Activated T-cell treated with anti-CD3 and anti-CD28 coated beads, Interleukin-2, amount 50 U/mL, for 72 hours (primary cell): ENCODE data around the gene THRB. TPM values are rescaled to one million over a fixed set of nuclear protein-coding genes. Genes with fewer than 3 reads are reported as not detected.

Source experiments
- ATAC-seq, 2 donors: fragments of 150-1000 bp; cut with Tn5 transposase; replicated peaks in 1 of 2; 2 replicates each; pipeline ENCODE4 v1.10.0; 2021; ENCODE audit warnings: moderate library complexity in 2 of 2, mild to moderate bottlenecking in 1 of 2
- DNase-seq, 2 donors: peaks; one replicate each; pipeline ENCODE4 v3.0.0; 2021 to 2022; ENCODE audit warnings: mixed read lengths in 1 of 2
- H3K27ac Mint-ChIP-seq: one replicate; pipeline ENCODE4 v1.8.0; 2022; ENCODE audit warnings: mild to moderate bottlenecking, moderate library complexity, mixed read lengths
- H3K27me3 Mint-ChIP-seq: one replicate; pipeline ENCODE4 v1.8.0; 2022; ENCODE audit warnings: low read depth, mixed read lengths
- H3K36me3 Mint-ChIP-seq, 2 donors: one replicate each; pipeline ENCODE4 v1.8.0; 2022; ENCODE audit warnings: mixed read lengths in 2 of 2, mild to moderate bottlenecking in 1 of 2; ENCODE audit not compliant: insufficient read depth in 2 of 2
- H3K4me1 Mint-ChIP-seq: one replicate; pipeline ENCODE4 v1.8.0; 2022; ENCODE audit warnings: low read depth, mixed read lengths
- H3K4me3 Mint-ChIP-seq, 2 donors: one replicate each; pipeline ENCODE4 v1.8.0; 2022; ENCODE audit warnings: mild to moderate bottlenecking in 2 of 2, mixed read lengths in 2 of 2, moderate library complexity in 2 of 2
- H3K9me3 Mint-ChIP-seq, 2 donors: one replicate each; pipeline ENCODE4 v1.8.0; 2022; ENCODE audit warnings: mixed read lengths in 2 of 2
- total RNA-seq, 2 donors: library from RNA; stranded (reverse); gene quantifications; one replicate each; pipeline ENCODE4 v1.2.3, GENCODE V29; 2022

THRB gene
- total RNA-seq, 2 donors from 2014 or later, result not detected

DNA sequence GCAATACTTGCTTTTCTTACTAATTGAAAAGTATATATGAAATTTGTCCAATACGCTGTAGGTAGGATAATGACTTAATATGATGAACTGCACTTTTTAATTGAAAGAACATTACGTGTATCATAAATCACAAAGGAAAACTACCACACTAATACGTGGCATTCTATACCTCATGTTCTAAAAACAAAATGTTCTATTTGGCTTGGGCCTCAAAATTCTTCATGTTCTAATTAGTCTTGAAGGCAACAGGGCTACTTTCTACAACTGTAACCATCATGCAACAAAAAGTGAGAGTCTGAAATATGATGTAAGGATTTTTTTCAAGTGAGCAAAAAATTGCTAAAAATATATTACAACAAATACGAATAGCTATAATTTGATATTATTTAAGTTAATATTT lies 19.8 kb downstream of the THRB start:
- Mint-ChIP-seq H3K4me1 (no peaks in the 10 kb centered on the region), H3K4me3 (no peak overlapping the region), H3K9me3 (peaks cover 0 to 3% of the 10 kb centered on the region in 2 donors), H3K36me3 (no peaks in the 10 kb centered on the region), H3K27ac (no peak overlapping the region), H3K27me3 (no peaks in the 10 kb centered on the region)
- DNase-seq (no peak), ATAC-seq (no peak)

DNA sequence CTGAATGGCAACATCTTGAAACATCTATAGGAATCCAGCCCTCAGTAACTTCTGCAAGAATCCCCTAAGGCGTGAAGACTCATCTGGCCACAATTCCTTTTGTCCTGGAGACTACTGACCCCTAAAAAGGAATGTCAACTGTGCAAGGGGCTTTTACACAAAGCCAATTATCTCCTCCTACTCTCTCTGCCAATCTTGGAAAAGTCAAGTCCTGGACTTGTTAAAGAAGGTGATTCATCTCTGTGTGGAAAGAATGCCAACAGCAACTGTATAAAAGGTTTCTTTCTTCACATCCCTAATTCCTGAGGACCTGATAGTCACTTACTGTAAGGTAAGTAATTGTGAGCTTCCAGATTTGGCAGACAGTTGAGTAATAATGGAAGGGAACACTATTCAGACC lies 22.3 kb downstream of the THRB start:
- no peaks in the 10 kb centered on the region for H3K9me3 Mint-ChIP-seq
- no peaks in the 10 kb centered on the region for H3K36me3 Mint-ChIP-seq
- no peak for ATAC-seq
- H3K4me3 Mint-ChIP-seq, result no peak overlapping the region
- no peak overlapping the region for H3K27ac Mint-ChIP-seq
- no peaks in the 10 kb centered on the region for H3K4me1 Mint-ChIP-seq
- no peak for DNase-seq
- H3K27me3 Mint-ChIP-seq, result no peaks in the 10 kb centered on the region

DNA sequence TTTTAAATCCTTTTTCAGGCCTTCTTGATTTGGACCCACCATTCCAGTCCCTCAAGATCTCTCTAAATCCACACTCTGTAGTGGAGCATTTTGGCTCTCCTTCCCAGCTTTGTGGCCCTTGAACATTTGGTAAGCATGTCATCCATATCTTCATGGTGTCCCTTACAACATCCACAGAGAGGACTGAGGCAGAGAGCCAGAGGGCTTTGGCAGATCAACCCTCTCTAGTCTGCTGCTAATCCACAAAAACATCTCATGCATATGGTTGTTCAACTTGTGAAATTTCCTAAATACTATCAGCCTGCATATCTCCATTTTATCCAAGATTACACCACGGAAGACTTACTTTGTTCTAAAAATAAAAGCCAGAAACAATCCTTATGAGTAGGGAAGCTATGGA lies 23.2 kb downstream of the THRB start:
- Mint-ChIP-seq H3K27me3 (no peaks in the 10 kb centered on the region), H3K4me1 (no peaks in the 10 kb centered on the region), H3K36me3 (no peaks in the 10 kb centered on the region), H3K4me3 (no peak overlapping the region), H3K27ac (no peak overlapping the region), H3K9me3 (no peaks in the 10 kb centered on the region)
- DNase-seq (no peak), ATAC-seq (no peak)

DNA sequence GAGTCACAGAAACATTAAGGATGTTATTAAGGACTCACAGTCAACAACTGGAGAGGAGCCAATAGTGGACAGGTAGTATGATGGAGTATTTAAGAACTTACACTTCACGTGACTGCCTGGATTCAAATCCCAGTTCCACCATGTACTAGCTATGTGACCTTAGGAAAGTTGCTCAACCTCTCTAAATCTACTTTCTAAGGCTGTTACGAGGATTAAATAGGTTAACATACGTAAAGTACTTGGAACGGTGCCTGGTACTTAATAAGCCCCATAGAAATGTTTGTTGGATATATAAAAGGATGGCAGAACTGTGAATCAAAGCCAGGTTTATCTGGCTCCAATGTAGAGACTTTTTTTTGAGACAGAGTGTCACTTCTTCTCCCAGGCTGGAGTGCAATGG lies 24.4 kb downstream of the THRB start:
- Mint-ChIP-seq H3K9me3 (peaks cover 2% of the 10 kb centered on the region in 2 donors), H3K27ac (no peak overlapping the region), H3K36me3 (no peaks in the 10 kb centered on the region), H3K4me3 (no peak overlapping the region), H3K4me1 (no peaks in the 10 kb centered on the region), H3K27me3 (no peaks in the 10 kb centered on the region)
- ATAC-seq, result no peak
- DNase-seq, result no peak

DNA sequence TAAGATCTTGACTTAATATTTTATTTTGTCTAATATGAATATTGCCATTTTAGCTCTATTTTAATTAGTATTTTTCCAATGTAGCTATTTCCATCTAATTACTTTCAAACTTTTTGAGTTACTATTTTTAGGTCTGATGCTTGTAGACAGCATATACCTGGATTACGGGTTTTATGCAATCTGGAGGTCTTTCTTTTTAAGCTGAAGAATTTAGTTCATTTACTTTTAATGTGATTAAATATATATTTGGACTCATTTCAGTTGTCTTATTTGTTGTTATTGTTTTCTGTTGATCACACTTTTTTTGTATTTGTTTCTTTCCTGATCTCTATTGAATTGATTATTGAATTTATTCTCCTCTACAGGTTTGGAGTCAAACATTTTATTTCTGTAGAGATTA lies 30.3 kb downstream of the THRB start:
- H3K4me3 Mint-ChIP-seq, result no peak overlapping the region
- no peak for ATAC-seq
- no peaks in the 10 kb centered on the region for H3K4me1 Mint-ChIP-seq

DNA sequence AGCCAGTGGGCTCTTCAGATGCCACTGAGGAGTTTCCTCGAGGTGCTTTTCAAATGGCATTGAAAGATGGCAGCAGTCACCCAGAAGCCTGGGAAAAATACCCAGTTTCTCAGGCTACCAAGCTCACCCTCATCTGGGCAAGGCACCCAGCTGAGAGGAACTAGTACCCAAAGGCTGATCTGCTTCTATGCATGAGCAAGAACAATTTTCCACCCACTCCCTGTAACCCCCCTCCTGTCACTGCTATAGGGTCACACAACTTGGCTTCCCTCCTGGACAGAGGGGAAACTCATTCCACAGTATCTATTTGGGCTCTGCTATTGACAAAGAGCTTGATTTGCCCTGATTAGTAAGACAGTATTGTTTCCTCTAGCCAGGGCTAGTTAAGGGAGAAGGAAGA lies 31.9 kb downstream of the THRB start:
- Mint-ChIP-seq H3K27ac (no peak overlapping the region), H3K4me1 (no peaks in the 10 kb centered on the region)

More for the DNA sequence above, 30.3 kb downstream of the THRB start:
- no peak overlapping the region for H3K27ac Mint-ChIP-seq
- no peaks in the 10 kb centered on the region for H3K36me3 Mint-ChIP-seq
- H3K27me3 Mint-ChIP-seq, result no peaks in the 10 kb centered on the region
- DNase-seq, result no peak
- peaks cover 4% of the 10 kb centered on the region in 2 donors for H3K9me3 Mint-ChIP-seq

DNA sequence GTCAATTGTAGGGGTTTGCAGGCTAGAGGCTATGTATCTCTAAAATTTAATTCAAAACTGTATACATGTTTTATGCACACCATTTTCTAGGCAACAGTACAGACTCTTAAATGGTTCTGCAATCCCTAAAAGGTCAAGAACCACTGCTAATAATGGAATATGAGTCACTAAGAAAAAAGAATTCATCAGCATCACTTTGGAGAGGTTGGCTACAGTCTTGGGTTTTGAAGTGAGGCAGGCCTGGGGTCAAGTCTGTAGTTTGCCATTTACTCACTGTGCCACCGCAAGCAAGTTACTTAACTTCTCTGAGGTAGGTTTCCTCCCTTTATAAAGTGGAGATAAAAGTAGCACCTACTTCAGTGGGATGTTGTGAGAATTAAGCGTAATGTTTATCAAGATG lies 33.7 kb downstream of the THRB start:
- no peaks in the 10 kb centered on the region for H3K36me3 Mint-ChIP-seq
- ATAC-seq (no peak), DNase-seq (no peak)
- no peaks in the 10 kb centered on the region for H3K4me1 Mint-ChIP-seq
- peaks cover 2% of the 10 kb centered on the region in 2 donors for H3K9me3 Mint-ChIP-seq
- H3K4me3 Mint-ChIP-seq, result no peak overlapping the region
- no peaks in the 10 kb centered on the region for H3K27me3 Mint-ChIP-seq
- H3K27ac Mint-ChIP-seq, result no peak overlapping the region

More for the DNA sequence above, 31.9 kb downstream of the THRB start:
- DNase-seq (no peak), ATAC-seq (no peak)
- Mint-ChIP-seq H3K27me3 (no peaks in the 10 kb centered on the region), H3K4me3 (no peak overlapping the region), H3K9me3 (peaks cover 4% of the 10 kb centered on the region in 2 donors), H3K36me3 (no peaks in the 10 kb centered on the region)

DNA sequence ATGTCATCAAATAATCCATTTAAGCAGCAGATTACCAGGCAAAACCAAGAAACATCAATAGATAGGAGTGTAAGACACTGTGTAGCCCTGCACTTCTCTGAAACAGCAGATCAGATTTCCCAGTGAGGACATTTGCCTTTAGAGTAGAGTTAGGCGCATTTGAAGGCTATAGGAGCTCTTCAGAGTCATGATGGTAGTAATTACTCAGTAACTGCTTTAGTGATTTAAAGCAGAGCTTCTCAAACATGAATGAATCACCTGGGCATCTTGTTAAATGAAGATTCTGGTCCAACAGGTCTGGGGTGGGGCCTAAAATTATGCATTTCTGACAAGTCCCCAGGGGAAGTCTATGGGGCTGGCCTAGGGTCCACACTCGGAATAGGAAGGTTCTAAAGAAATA lies 36.9 kb downstream of the THRB start:
- no peak overlapping the region for H3K4me3 Mint-ChIP-seq

DNA sequence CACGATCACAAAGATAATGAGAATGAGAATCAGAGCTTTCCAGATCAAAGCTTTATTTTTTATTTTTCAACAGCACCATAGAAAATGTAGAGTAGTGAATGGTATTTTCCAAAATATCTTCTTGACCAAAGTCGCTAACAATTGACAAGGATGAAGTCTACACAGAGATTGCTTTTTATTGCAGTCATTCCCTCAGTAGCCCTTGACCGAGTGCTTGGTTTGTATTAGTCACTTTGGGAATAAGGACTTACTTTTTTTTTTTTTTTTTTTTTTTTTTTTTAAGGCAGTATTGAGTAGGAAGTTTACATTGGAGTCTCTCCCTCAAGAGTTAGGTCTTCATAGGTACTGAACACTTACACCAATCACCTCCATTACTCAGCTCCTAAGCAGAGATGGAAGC lies 39.8 kb downstream of the THRB start:
- peaks cover 2% of the 10 kb centered on the region in 2 donors for H3K9me3 Mint-ChIP-seq
- no peak for DNase-seq
- no peaks in the 10 kb centered on the region for H3K27me3 Mint-ChIP-seq
- ATAC-seq, result no peak
- H3K4me1 Mint-ChIP-seq, result no peaks in the 10 kb centered on the region
- no peak overlapping the region for H3K4me3 Mint-ChIP-seq
- H3K27ac Mint-ChIP-seq, result no peak overlapping the region
- H3K36me3 Mint-ChIP-seq, result no peaks in the 10 kb centered on the region

More for the DNA sequence above, 36.9 kb downstream of the THRB start:
- Mint-ChIP-seq H3K9me3 (peaks cover 2% of the 10 kb centered on the region in 2 donors), H3K4me1 (no peaks in the 10 kb centered on the region), H3K27ac (no peak overlapping the region), H3K27me3 (no peaks in the 10 kb centered on the region), H3K36me3 (no peaks in the 10 kb centered on the region)
- DNase-seq, result no peak
- ATAC-seq, result no peak

DNA sequence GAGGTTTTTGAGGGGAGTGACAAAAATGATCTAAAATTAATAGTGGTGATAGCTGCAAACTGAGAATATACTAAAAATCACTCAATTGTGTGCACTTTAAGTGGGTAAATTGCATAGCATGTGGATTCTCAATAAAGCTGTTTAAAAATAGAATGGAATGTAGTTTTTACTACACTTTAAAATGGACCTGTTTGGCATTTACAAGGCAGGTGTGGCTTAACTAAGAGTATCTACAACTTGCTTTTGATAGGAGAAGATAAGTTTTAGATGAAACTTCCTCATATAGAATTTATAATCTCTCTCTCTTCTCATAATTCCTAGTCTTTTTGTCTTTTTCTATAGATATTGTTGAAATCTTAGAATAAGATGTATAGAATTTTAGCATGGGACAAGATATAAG lies 40.3 kb downstream of the THRB start:
- ATAC-seq (no peak), DNase-seq (no peak)
- peaks cover 2% of the 10 kb centered on the region in 2 donors for H3K9me3 Mint-ChIP-seq
- no peak overlapping the region for H3K27ac Mint-ChIP-seq
- H3K4me3 Mint-ChIP-seq, result no peak overlapping the region
- no peaks in the 10 kb centered on the region for H3K27me3 Mint-ChIP-seq
- no peaks in the 10 kb centered on the region for H3K36me3 Mint-ChIP-seq
- no peaks in the 10 kb centered on the region for H3K4me1 Mint-ChIP-seq

DNA sequence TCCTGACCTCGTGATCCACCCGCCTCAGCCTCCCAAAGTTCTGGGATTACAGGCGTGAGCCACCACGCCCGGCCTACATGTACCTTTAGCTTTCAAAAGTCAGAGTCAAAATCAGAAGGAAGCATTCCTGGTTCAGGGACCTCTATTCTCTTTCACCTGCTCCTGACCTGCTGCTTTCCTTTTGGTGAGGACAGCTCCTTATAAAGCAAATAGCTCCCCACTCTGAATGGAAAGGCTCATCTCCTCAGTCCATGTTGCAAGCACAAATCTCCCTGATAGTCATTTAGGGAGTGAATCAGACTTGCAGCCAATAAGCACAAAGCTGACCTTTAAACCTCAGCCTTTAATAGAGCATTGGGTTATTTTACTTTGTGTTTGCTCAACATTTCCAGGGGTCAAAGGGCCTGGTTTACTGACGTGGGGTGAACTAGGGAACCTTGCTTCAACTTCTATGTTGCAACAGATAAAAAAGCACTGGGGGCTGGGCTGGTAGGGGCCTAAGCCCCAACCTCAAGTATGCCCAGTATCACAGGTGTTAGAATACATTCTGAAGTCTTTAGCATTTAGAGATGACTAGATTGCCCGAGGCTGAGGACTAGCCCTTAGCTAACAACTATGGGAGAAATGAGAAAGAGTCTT lies 43.1 kb downstream of the THRB start:
- no peaks in the 10 kb centered on the region for H3K4me1 Mint-ChIP-seq
- ATAC-seq (no peak), DNase-seq (no peak)
- H3K27ac Mint-ChIP-seq, result no peak overlapping the region
- no peak overlapping the region for H3K4me3 Mint-ChIP-seq
- H3K9me3 Mint-ChIP-seq, result peaks cover 2 to 3% of the 10 kb centered on the region in 2 donors
- no peaks in the 10 kb centered on the region for H3K27me3 Mint-ChIP-seq
- H3K36me3 Mint-ChIP-seq, result no peaks in the 10 kb centered on the region

DNA sequence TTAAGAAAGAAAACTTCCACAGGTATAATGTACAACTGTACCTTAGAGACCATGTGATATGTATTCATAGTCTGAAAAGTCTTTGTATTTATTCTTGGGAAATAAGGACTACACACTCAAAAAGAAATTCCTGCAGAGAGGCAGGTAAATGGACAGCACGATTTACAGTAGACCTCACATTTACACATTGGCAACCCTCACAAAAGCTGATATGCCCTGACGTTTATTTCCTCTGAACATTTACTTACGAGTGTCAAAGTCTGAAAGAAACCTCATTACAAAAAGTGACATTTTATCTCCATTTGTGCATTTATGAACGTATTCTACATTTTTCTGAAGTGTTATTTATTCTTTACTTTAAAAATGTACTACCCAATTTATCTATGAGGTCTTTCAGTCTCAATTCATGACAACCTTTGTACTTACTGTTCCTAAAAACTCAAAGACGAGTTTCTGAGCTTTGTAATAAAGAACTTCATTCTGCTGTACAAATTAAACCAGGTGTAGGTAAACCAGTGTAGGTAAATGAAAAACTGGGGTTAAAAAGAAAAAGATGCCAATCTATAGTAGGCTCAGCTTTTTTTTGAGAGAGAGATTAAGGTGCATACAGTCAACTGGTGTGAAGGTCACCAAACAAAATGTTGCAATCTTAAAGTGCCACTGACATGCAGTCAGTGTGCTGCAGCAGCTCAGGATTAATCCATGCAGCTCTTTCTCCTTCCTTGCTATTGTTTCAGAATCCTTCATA lies 44.3 kb downstream of the THRB start:
- no peak for DNase-seq
- no peak overlapping the region for H3K4me3 Mint-ChIP-seq
- no peak for ATAC-seq
- no peaks in the 10 kb centered on the region for H3K27me3 Mint-ChIP-seq
- peaks cover 2 to 3% of the 10 kb centered on the region in 2 donors for H3K9me3 Mint-ChIP-seq
- no peaks in the 10 kb centered on the region for H3K36me3 Mint-ChIP-seq
- no peak overlapping the region for H3K27ac Mint-ChIP-seq
- no peaks in the 10 kb centered on the region for H3K4me1 Mint-ChIP-seq

DNA sequence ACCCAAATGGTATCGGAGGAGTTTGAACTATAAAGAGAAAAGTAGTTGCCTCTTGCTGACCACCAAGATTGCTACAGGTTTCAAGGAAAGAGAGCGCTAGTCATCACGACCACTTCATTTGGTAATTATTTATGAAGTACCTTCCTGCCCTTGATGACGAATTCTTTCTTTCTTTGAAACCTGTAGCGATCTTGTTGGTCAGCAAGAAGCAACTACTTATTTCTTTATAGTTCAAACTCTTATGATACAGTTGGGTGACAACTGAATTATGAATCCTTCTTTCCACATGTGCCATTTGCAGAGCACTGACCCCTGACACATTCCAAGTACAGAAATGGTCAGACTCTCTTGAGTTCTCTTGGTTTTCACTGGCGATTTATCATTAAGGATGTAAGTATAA lies 46.8 kb downstream of the THRB start:
- H3K36me3 Mint-ChIP-seq, result no peaks in the 10 kb centered on the region
- H3K4me3 Mint-ChIP-seq, result no peak overlapping the region
- H3K27me3 Mint-ChIP-seq, result no peaks in the 10 kb centered on the region
- peaks cover 0 to 1% of the 10 kb centered on the region in 2 donors for H3K9me3 Mint-ChIP-seq
- no peak for DNase-seq
- no peak overlapping the region for H3K27ac Mint-ChIP-seq
- H3K4me1 Mint-ChIP-seq, result no peaks in the 10 kb centered on the region
- ATAC-seq, result no peak

DNA sequence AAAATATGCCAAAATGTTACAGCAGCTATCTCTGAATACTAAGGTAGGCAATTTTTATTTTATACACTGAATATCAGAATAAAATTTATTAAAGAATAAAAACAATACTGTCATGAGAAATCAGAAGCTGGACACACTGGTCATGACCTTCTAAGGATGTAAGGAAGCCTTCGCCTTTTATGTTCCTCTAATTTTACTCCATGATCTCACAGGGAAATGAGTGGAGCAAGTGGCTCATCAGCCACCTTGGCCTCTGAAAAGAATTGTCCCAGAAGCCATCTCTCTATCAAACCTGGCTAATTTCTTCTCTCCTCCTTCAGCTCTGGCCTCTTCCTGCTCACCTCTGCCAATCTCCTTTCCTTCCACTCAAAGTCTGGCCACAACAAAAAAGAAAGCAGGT lies 48.6 kb downstream of the THRB start:
- no peaks in the 10 kb centered on the region for H3K27me3 Mint-ChIP-seq
- H3K36me3 Mint-ChIP-seq, result no peaks in the 10 kb centered on the region
- no peaks in the 10 kb centered on the region for H3K4me1 Mint-ChIP-seq
- H3K4me3 Mint-ChIP-seq, result no peak overlapping the region
- ATAC-seq (no peak), DNase-seq (no peak)
- H3K9me3 Mint-ChIP-seq, result peaks cover 0 to 1% of the 10 kb centered on the region in 2 donors
- no peak overlapping the region for H3K27ac Mint-ChIP-seq
